Measurements from ENCODE around the gene SLC12A4.

DNA sequence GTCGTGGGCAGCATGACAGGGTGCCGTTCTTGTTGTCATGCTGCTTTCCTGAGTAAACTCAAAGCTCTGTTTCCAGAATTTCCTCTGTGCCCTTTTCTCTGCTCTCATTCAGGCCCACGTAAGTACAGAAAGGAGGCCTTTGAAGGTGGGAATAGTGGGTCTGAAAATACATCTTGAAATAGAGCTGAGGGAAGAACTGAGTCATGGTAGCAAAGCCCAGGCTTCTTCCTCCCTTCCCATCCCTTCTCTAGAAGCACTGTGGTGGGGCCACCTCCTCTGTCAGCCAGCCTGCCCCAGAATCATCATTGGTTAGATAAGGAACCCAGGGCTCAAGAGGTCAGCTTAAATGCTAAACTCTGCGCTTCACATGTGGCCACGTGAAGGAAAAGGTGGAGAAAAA lies 46.2 kb downstream of the SLC12A4 start:
- no peak for TF ChIP-seq POLR2AphosphoS5 (IDR thresholded peaks at IDR 0.05)
- TF ChIP-seq, protein P1, sequence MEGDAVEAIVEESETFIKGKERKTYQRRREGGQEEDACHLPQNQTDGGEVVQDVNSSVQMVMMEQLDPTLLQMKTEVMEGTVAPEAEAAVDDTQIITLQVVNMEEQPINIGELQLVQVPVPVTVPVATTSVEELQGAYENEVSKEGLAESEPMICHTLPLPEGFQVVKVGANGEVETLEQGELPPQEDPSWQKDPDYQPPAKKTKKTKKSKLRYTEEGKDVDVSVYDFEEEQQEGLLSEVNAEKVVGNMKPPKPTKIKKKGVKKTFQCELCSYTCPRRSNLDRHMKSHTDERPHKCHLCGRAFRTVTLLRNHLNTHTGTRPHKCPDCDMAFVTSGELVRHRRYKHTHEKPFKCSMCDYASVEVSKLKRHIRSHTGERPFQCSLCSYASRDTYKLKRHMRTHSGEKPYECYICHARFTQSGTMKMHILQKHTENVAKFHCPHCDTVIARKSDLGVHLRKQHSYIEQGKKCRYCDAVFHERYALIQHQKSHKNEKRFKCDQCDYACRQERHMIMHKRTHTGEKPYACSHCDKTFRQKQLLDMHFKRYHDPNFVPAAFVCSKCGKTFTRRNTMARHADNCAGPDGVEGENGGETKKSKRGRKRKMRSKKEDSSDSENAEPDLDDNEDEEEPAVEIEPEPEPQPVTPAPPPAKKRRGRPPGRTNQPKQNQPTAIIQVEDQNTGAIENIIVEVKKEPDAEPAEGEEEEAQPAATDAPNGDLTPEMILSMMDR (IDR thresholded peaks at IDR 0.05): no peak

Measured in suprapubic skin (tissue), 3 donors.